Measurements from ENCODE around the gene MLX.
A peak's percentile ranks its signal among the peaks of the same experiment; 100 is the strongest.
"Not testable (repeated sequence)": the region's sequence is repeated elsewhere in the genome, so short reads cannot be mapped to it uniquely, and the experiment has no call there.

The MLX gene

DNA sequence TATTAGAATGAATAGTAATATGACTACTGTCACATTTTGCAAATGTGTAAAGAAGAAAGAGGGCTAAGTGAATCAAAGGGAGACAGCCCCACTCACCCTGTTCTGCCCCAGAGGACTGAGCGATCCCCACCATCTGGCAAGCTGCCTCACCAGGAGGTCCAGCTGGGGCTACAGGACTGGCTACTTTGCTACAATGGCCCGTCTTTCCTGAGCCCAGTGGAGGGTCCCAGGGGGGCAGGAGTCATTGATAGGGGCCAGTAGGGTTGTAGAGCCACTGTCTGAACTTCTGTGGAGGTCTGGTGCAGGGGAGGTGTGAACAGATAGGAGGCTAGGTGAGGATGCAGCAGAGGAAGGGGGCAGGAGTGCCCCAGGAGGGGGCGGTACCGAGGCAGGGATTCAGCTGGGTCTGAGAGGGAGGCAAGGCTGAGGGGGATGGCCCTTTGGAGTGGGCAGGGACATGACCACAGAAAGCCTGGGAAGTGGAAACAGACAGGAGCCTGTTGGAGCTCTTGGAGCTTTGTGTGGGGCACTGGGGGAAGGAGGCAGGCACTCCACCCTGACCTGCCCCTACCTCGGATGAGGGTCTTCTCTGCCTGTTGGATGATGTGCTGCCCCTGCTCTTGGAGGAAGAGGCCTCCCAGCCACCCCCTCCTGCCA, 10.8 kb upstream of the MLX start:
- DNase-seq: not testable (repeated sequence)

GRCh38 chr17:42559075-42559474, 7.8 kb upstream of the MLX start:
- DNase-seq: no peak

- no peak for DNase-seq
These were observed 6.7 kb upstream of the MLX start for GRCh38 chr17:42560246-42560645.

- peak; percentile 99 for DNase-seq
These were observed 5.0 kb upstream of the MLX start, which contains the start of gene COASY for GRCh38 chr17:42561897-42562387. TSS of gene COASY (plus strand) at chr17:42562148. CDS start at chr17:42562623, 475 bp downstream.

- DNase-seq: no peak
These were observed 4.3 kb upstream of the MLX start for GRCh38 chr17:42562388-42563142.

DNA sequence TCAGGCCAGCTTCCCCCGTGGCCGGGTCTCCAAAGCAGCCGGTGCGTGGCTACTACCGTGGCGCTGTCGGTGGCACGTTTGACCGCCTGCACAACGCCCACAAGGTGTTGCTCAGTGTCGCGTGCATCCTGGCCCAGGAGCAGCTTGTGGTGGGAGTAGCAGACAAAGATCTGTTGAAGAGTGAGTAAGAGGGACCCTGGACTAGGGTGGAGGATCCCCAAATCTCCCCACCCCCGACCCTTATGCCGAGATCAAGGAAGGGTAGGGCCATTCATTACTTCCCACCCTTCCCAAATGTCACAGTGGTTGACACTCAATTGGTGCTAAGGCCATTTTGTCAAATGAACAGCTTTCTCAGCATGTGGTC, 3.8 kb upstream of the MLX start:
- no peak for DNase-seq

DNA sequence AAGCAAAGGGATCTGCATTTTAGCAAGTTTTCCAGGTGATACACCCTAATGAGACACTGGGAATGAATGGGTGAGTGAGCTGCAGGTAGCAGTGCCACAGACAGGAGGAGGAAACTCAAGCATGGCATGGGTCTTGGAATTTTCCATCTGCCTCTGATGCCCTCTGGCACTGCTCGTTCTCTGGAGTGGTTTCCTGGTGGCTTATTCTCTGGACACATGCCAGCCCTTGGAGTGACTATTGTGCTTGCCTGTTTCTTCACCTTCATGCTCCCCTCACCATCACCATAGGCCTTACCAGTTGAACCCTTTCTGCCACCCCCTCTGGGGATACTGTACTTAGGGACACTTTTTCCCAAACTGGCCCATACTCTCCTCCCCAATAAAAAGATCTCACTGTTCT, 3.4 kb upstream of the MLX start:
- no peak for DNase-seq

- no peak for DNase-seq
These were observed 3.0 kb upstream of the MLX start for GRCh38 chr17:42563950-42564349.

GRCh38 chr17:42564815-42565522, 1.9 kb upstream of the MLX start:
- no peak for DNase-seq

DNA sequence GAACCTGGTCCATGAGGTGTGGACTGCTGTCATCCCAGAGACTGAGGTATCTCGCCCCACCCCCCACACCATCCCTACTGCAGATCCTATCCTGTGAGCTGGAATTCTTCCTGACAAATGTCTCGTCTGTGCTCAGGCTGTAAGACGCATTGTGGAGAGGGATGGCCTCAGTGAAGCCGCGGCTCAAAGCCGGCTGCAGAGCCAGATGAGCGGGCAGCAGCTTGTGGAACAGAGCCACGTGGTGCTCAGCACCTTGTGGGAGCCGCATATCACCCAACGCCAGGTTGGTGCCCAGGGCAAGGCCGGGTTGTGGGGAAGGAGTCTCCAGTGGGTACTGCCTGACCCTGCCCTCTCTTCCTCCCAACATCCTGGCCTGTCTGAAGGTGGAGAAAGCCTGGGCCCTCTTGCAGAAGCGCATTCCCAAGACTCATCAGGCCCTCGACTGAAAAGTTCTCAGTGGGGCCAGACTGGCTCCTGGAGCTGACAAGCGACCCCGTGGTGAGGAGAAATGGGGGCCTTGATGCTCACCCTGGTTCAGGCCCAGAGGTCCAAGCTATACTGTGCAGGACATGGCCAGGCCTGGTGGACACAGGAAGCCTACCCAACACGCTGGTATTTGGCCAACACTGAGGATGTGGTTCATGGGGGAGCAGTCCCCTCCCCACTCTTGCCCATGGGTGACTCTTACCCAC, 1.2 kb upstream of the MLX start:
- DNase-seq: no peak

DNA sequence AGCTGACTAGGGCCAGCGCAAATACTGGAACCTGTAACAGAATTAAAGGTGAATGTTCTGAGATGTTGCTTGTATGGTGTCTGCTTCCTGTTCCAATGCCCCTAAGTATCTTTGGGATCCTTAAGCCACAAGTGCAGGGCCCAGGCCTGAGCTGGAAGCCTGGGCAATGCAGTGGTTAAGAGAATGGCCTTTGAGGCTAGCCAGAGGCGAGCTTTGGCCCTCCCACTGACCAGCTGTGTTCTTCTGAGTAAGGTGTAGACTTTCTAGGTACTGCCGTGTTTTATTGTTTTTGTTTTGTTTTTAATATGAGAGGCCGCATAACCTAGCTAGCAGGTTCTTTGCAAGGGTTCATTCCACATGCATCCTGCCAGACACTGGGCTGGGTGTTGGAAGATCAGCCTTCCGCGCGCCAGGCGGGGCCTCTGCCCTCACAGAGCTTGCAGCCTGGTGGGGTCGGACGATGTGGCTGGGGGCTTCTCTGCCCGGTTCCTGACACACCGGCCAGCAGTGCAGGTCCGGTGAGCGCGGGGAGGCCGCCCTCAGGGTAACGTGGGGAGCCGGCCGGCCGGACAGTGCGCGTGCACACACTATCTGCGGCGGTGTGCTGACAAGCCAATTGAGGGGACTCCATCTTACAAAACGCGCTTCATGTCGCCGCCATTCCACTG, 551 bp upstream of the MLX start:
- DNase-seq: no peak

GRCh38 chr17:42568341-42569111, 1.6 kb downstream of the MLX start:
- DNase-seq: no peak

GRCh38 chr17:42571435-42572225, 4.7 kb downstream of the MLX start:
- DNase-seq: no peak

DNA sequence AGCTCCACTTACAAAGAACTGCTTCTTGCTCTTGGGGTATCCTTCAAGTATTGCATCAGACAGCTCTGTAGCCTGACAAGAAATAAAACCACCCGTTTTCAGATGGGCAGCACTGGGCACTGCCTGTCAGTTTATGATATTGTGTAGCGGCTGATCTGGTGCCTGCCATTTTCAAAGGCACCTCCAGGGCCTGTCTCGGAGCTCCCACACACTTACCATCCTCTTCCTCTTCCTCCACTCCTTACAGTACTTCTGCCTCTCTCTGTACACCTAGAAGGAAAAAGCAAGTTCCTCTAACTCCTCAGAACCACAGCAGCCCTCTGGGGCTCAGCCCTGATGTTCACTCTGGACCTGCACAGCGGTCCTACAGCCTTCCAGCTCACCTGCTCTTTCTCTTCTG, 6.2 kb downstream of the MLX start:
- DNase-seq: no peak

DNA sequence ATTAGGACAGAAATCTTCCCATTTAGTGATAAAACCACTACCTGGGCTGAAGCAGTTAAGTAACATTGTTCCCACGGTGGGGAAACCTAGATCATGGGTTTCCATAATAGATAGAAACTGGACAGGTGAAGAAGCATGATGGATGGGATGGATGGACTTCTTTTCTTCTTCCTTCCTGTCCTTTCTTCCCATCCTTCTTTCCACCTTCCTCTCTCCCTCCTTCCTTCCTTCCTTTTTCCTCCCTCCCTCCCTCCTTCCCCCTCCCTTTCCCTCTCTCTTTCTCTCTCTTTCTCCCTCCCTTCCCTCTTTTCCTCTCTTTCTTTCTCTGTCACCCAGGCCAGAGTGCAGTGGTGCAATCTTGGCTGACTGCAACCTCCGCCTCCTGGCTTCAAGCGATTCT, 7.6 kb downstream of the MLX start:
- DNase-seq: no peak

DNA sequence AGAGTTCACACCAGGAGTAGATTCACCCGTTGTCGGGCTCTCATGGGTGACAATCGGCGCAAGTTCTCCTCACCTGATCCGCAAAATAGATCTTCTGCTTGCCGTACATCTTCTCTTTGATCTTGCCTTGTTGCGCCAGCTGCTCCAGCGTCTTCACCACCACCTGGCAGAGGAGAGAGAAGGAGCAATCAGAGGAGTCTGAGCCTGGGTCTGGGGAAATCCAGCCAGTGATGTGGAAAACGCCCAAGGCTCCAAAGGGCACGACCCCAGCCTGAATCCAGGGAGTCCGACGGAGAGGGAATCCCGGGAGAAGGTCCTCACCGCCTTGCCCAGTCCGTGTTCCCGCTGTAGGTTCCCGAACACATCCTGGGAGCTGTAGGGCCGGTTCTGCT, 10.2 kb downstream of the MLX start:
- no peak for DNase-seq

GRCh38 chr17:42577532-42578281, 10.8 kb downstream of the MLX start, which contains the start of gene PSMC3IP:
TSS of gene PSMC3IP (minus strand) at chr17:42577729. CDS start at chr17:42577686, 43 bp downstream.
- peak; percentile 92 for DNase-seq

GRCh38 chr17:42578282-42578869, 11.5 kb downstream of the MLX start:
- DNase-seq: peak; percentile 71

GRCh38 chr17:42579794-42580551, 13.1 kb downstream of the MLX start:
- no peak for DNase-seq

Data from fibroblast of upper back skin (primary cell).